Astrocyte of the spinal cord (primary cell): ENCODE results near the gene ZDHHC12.
"Not testable (repeated sequence)": the region's sequence is repeated elsewhere in the genome, so short reads cannot be mapped to it uniquely, and the experiment has no call there.

Source experiments
- DNase-seq: peaks from one replicate; pipeline ENCODE4 v3.0.0; 2011; ENCODE audit warnings: low read depth, low spot score
- H3K4me3 ChIP-seq: 2 replicates; pipeline ENCODE4 v1.5.1; 2011; ENCODE audit warnings: low read depth, mild to moderate bottlenecking, low read length, moderate library complexity
- in situ Hi-C: cut with HindIII; loops from 2 replicates; pipeline ENCODE4 v1.10.0; 2017; ENCODE audit warnings: low sequenced_read_pairs
- TF ChIP-seq, protein P1 (sequence below): IDR thresholded peaks from 2 replicates; pipeline ENCODE4 v1.5.1; 2012; ENCODE audit warnings: low read depth, mild to moderate bottlenecking, low read length, inconsistent platforms

ZDHHC12 gene

DNA sequence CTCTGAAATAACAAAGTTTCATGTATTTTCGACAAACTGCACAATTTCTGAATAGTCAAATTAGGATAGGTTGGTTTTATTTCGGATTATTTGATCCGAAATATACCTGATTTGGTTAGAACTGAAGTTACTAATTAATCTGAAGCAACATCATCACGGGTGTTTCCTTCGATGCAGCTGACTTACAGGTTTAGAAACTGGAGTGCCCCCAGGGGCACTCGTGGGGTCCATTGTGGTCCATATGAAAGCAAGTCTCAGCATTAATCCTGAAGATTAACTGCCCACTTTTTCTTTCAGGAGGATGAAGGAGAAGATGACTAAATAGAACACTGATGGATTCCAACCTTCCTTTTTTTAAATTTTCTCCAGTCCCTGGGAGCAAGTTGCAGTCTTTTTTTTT, 29.6 kb downstream of the ZDHHC12 start:
- in situ Hi-C loops = no loop called here
- DNase-seq = no peak
- TF ChIP-seq, protein P1, sequence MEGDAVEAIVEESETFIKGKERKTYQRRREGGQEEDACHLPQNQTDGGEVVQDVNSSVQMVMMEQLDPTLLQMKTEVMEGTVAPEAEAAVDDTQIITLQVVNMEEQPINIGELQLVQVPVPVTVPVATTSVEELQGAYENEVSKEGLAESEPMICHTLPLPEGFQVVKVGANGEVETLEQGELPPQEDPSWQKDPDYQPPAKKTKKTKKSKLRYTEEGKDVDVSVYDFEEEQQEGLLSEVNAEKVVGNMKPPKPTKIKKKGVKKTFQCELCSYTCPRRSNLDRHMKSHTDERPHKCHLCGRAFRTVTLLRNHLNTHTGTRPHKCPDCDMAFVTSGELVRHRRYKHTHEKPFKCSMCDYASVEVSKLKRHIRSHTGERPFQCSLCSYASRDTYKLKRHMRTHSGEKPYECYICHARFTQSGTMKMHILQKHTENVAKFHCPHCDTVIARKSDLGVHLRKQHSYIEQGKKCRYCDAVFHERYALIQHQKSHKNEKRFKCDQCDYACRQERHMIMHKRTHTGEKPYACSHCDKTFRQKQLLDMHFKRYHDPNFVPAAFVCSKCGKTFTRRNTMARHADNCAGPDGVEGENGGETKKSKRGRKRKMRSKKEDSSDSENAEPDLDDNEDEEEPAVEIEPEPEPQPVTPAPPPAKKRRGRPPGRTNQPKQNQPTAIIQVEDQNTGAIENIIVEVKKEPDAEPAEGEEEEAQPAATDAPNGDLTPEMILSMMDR = no peak
- H3K4me3 ChIP-seq = no peak overlapping the region

DNA sequence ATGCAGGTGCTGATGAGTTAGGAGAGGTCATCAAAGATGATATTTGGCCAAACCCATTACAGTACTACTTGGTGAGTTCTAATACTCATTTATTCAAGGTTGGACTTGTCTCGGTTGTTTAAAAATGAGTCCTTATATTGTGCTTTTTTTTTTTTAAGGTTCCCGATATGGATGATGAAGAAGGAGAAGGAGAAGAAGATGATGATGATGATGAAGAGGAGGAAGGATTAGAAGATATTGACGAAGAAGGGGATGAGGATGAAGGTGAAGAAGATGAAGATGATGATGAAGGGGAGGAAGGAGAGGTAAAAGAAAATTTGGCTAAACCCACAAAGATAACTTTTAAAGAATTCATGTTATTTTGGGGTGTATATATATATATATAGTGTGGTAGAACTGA, 30.2 kb downstream of the ZDHHC12 start:
- DNase-seq, in situ Hi-C loops, H3K4me3 ChIP-seq: not testable (repeated sequence)

GRCh38 chr9:128690684-128691034, 33.3 kb downstream of the ZDHHC12 start:
- DNase-seq = no peak
- peak overlapping the region; percentile 59 for H3K4me3 ChIP-seq
- in situ Hi-C loops = no loop called here
- TF ChIP-seq, protein P1 = no peak

DNA sequence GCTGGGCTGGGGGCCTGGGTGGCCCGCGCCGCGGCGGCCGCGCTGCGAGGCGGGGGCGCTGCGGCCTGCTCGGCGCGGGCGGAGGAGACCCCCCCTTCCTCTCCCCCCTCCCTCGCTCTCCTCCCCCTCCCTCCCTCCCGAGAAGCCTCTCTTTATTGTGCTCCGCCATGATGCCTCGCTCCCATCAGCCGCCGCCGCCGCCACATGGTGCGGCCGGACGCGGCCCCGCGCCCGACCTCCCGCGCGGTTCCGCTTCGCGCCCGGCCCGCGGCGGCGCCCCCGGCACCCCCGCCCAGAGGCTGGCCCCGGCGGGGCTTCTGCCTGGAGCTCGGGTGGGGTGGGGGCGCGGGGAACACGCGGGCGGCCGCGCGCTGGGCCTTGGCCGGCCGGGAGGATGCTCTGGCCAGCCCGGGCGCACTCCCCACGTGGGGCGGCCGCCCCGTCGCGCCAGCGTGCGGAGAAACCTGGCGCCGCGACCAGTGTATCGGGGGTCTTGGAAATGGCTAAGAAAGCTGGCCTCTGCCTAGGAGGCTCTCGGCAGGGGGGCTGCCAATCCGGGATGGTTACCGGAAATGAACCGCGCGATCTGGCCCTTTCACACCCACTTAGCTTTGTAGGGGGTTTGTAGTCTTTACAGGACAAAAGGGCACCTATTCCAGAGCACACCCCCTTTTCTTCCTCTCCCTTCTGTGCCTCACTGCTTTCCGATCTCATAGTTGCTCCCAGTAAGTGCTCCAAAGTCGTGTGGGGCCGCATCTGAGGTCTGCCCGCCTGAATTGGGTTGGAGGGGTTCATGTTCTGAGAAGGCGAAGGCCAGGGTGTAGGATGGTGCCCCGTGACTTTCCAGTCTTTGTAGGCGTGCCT, 33.9 kb downstream of the ZDHHC12 start:
- TF ChIP-seq, protein P1 = no peak
- peak; percentile 42 for DNase-seq
- in situ Hi-C loops = no loop called here
- H3K4me3 ChIP-seq = peak overlapping the region; percentile 59

- TF ChIP-seq, protein P1 = no peak
- in situ Hi-C loops = no loop called here
- peak overlapping the region; percentile 59 for H3K4me3 ChIP-seq
- DNase-seq = peak; percentile 29
Measured at GRCh38 chr9:128689293-128689774, 34.6 kb downstream of the ZDHHC12 start.

DNA sequence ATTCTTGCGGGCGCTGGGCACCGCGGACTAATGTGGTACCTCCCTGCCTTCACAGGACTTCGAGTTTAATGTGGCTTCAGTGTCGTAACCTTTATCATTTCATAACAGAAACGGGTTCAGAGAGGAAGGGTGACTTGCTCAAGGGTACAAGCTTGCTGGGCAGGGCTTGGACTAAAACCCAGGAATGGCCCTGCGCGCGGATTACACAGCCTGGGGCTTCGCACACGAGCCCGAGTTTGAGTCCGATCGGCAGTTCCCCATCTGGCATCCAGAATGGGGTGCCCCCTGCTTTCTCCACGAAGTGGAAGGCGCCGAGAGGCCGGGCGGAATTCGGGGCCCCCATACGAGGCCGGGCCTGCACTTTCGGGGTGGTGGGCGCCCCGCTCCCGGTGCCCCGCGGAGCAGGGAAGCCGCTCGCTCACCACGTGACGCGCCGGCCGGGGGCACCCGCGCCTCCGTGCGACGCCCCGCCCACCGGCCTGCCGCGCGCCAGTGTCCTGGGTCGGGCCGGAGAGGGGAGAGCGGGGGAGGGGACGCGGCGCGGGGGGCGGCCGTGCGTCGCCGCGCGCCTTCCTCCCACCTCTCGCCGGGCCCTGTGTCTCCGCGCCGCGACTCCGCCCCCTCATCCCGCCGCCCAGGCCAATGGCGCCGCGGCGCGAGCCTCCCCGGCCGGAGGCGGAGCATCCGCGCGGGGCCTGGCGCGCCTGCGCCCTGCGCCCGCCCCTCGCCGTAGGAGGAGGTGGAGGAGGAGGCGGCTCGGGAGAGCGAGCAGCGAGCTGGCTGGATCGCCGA, 35.2 kb downstream of the ZDHHC12 start, which contains the start of gene SET:
Gene SET (plus strand): TSS at position 722 of the 792 bp plus-strand sequence. CDS start 361 bp downstream, outside the sequence.
- H3K4me3 ChIP-seq = peak within 1 kb of the TSS; percentile 59
- TF ChIP-seq, protein P1 = no peak
- in situ Hi-C loops = no loop called here
- DNase-seq = peak; percentile 91
